H9 (cell line): ENCODE measurements around the gene GAS1. TPM values are rescaled to one million over a fixed set of nuclear protein-coding genes. Genes with fewer than 3 reads are reported as not detected.

Experiments used
- DNase-seq: peaks from one replicate; pipeline ENCODE4 v3.0.0-alpha.2; 2017
- H2AFZ ChIP-seq: one replicate; pipeline ENCODE4 v1.6.1; 2013; ENCODE audit warnings: mild to moderate bottlenecking, low read length, control low read depth, moderate library complexity
- H2AK5ac ChIP-seq: 2 replicates; pipeline ENCODE4 v1.6.1; 2013; ENCODE audit warnings: low read length, control low read depth, mixed read lengths; ENCODE audit not compliant: insufficient read length
- H2BK120ac ChIP-seq: one replicate; pipeline ENCODE4 v1.6.1; 2013; ENCODE audit warnings: low read depth, mild to moderate bottlenecking, low read length, control low read depth, inconsistent platforms; ENCODE audit not compliant: poor library complexity, severe bottlenecking
- H2BK12ac ChIP-seq: 2 replicates; pipeline ENCODE4 v1.6.1; 2013; ENCODE audit warnings: low read length, control low read depth, mixed read lengths, low read depth; ENCODE audit not compliant: insufficient read length
- H2BK15ac ChIP-seq: 2 replicates; pipeline ENCODE4 v1.6.1; 2013; ENCODE audit warnings: low read depth, low read length, control low read depth
- H2BK20ac ChIP-seq: one replicate; pipeline ENCODE4 v1.6.1; 2013; ENCODE audit warnings: low read depth, mild to moderate bottlenecking, low read length, control low read depth, inconsistent platforms; ENCODE audit not compliant: poor library complexity, severe bottlenecking
- H2BK5ac ChIP-seq: 2 replicates; pipeline ENCODE4 v1.6.1; 2013; ENCODE audit warnings: low read length, control low read depth, mixed read lengths; ENCODE audit not compliant: insufficient read length
- H3K14ac ChIP-seq: 2 replicates; pipeline ENCODE4 v1.6.1; 2013; ENCODE audit warnings: low read length, control low read depth; ENCODE audit not compliant: insufficient read depth
- H3K18ac ChIP-seq: 2 replicates; pipeline ENCODE4 v1.6.1; 2013; ENCODE audit warnings: low read depth, mild to moderate bottlenecking, mixed read lengths, low read length, control low read depth; ENCODE audit not compliant: insufficient read length
- H3K23ac ChIP-seq: 2 replicates; pipeline ENCODE4 v1.6.1; 2013; ENCODE audit warnings: low read length, control low read depth, mixed read lengths, low read depth; ENCODE audit not compliant: insufficient read length
- H3K23me2 ChIP-seq: 2 replicates; pipeline ENCODE4 v1.6.1; 2013; ENCODE audit warnings: low read depth, mild to moderate bottlenecking, mixed read lengths, low read length, control low read depth; ENCODE audit not compliant: insufficient read length, poor library complexity, severe bottlenecking
- H3K27ac ChIP-seq: 2 replicates; pipeline ENCODE4 v1.5.1; 2013; ENCODE audit warnings: low read length, control low read depth, mixed read lengths, low read depth; ENCODE audit not compliant: insufficient read length
- H3K27me3 ChIP-seq: 2 replicates; pipeline ENCODE4 v1.6.1; 2013; ENCODE audit warnings: low read length, control low read depth, inconsistent platforms; ENCODE audit not compliant: insufficient read depth
- H3K4ac ChIP-seq: 2 replicates; pipeline ENCODE4 v1.6.1; 2013; ENCODE audit warnings: low read depth, mild to moderate bottlenecking, control low read depth, inconsistent platforms, low read length, moderate library complexity
- H3K4me1 ChIP-seq: 2 replicates; pipeline ENCODE4 v1.6.1; 2013; ENCODE audit warnings: low read length, control low read depth, inconsistent platforms; ENCODE audit not compliant: insufficient read depth
- H3K4me2 ChIP-seq: 2 replicates; pipeline ENCODE4 v1.6.1; 2013; ENCODE audit warnings: low read length, control low read depth, mixed read lengths; ENCODE audit not compliant: insufficient read length, insufficient read depth
- H3K56ac ChIP-seq: 2 replicates; pipeline ENCODE4 v1.6.1; 2013; ENCODE audit warnings: low read depth, mild to moderate bottlenecking, mixed read lengths, low read length, control low read depth; ENCODE audit not compliant: insufficient read length
- H3K79me1 ChIP-seq: 2 replicates; pipeline ENCODE4 v1.6.1; 2013; ENCODE audit warnings: low read depth, mild to moderate bottlenecking, moderate library complexity, low read length, control low read depth, inconsistent platforms; ENCODE audit not compliant: insufficient read depth, poor library complexity, severe bottlenecking
- H3K79me2 ChIP-seq: 2 replicates; pipeline ENCODE4 v1.6.1; 2013; ENCODE audit warnings: low read length, control low read depth, inconsistent platforms; ENCODE audit not compliant: insufficient read depth
- H3K9ac ChIP-seq: 2 replicates; pipeline ENCODE4 v1.6.1; 2013; ENCODE audit warnings: low read length, control low read depth, mixed read lengths; ENCODE audit not compliant: insufficient read length; ENCODE audit errors: extremely low read depth
- H3K9me3 ChIP-seq: one replicate; pipeline ENCODE4 v1.6.1; 2013; ENCODE audit warnings: low read depth, low read length, inconsistent platforms; ENCODE audit not compliant: control insufficient read depth
- H3T11ph ChIP-seq: one replicate; pipeline ENCODE4 v1.6.1; 2013; ENCODE audit warnings: mild to moderate bottlenecking, low read length, control low read depth, inconsistent platforms
- H4K20me1 ChIP-seq: one replicate; pipeline ENCODE4 v1.6.1; 2013; ENCODE audit not compliant: control insufficient read depth, insufficient read length, insufficient read depth
- H4K5ac ChIP-seq: 2 replicates; pipeline ENCODE4 v1.6.1; 2013; ENCODE audit warnings: low read depth, mild to moderate bottlenecking, mixed read lengths, low read length, control low read depth; ENCODE audit not compliant: insufficient read length
- H4K8ac ChIP-seq: replicated peaks from 2 replicates; pipeline ENCODE4 v1.6.1; 2013; ENCODE audit warnings: low read length, control low read depth, mixed read lengths, low read depth; ENCODE audit not compliant: insufficient read length
- H4K91ac ChIP-seq: 2 replicates; pipeline ENCODE4 v1.6.1; 2013; ENCODE audit warnings: low read depth, mild to moderate bottlenecking, moderate library complexity, mixed read lengths, low read length, control low read depth; ENCODE audit not compliant: insufficient read length
- H3K27ac Mint-ChIP-seq, 3 experiments: 2 replicates in 2 of 3; 3 replicates in 1 of 3; pipeline ENCODE4 v1.8.0; 2020 to 2021; ENCODE audit warnings: mixed read lengths in 3 of 3, mild to moderate bottlenecking in 1 of 3, moderate library complexity in 1 of 3
- H3K27me3 Mint-ChIP-seq: 2 replicates; pipeline ENCODE4 v1.8.0; 2021; ENCODE audit warnings: low read depth, mild to moderate bottlenecking, moderate library complexity, mixed read lengths
- H3K36me3 Mint-ChIP-seq, 3 experiments: 2 replicates in 2 of 3; 3 replicates in 1 of 3; pipeline ENCODE4 v1.8.0; 2020 to 2021; ENCODE audit warnings: low read depth in 3 of 3, mixed read lengths in 3 of 3; ENCODE audit not compliant: insufficient read depth in 1 of 3
- H3K4me1 Mint-ChIP-seq, 2 experiments: 2 replicates each; pipeline ENCODE4 v1.8.0; 2020; ENCODE audit warnings: mixed read lengths in 2 of 2
- H3K4me3 Mint-ChIP-seq, 2 experiments: 2 replicates in 1 of 2; 3 replicates in 1 of 2; pipeline ENCODE4 v1.8.0; 2020 to 2021; ENCODE audit warnings: mild to moderate bottlenecking in 2 of 2, mixed read lengths in 2 of 2, moderate library complexity in 1 of 2
- H3K9me3 Mint-ChIP-seq, 2 experiments: 2 replicates in 1 of 2; 3 replicates in 1 of 2; pipeline ENCODE4 v1.8.0; 2020; ENCODE audit warnings: mild to moderate bottlenecking in 2 of 2, mixed read lengths in 2 of 2, moderate library complexity in 1 of 2
- WGBS: extraction: QIAGEN DNeasy Blood & Tissue Kit; methylation state at CpG from one replicate; pipeline ENCODE4 v1.1.7; 2013; ENCODE audit warnings: missing lambda C conversion rate, low lambda C conversion rate, mixed read lengths; ENCODE audit not compliant: insufficient read length; ENCODE audit errors: extremely low coverage; 5-methylcytosine and 5-hydroxymethylcytosine counted together
- total RNA-seq: library from RNA; stranded (reverse); gene quantifications from 2 replicates; pipeline ENCODE4 v1.2.1, GENCODE V29; 2021
- TF ChIP-seq, protein P1 (sequence below): fragments of 200-600 bp; sonication (generic); conservative IDR thresholded peaks from 3 replicates; pipeline ENCODE4 v1.8.0; 2021; ENCODE audit warnings: antibody characterized with exemption, mild to moderate bottlenecking

The GAS1 gene
- total RNA-seq, 1 experiment from 2014 or later = 2.3 TPM

DNA sequence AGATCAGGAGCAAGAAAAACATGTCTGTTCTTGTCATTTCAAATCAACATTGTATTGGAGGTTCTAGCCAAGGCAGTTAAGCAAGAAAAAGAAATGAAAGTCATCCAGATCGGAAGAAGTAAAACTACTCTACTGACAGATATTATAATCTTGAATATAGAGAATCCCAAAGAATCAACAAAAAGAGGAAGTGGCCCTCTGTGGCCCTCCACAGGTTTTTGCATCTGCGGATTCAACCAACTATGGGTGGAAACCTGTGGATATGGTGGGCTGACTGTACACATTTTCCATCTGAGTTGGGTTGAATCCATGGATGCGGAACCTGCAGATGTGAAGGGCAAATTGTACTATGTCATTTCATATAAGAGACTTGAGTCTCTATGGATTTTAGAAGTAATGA is 35.1 kb downstream of the GAS1 start:
- H3K27ac Mint-ChIP-seq = no peak overlapping the region

More for the DNA sequence above, 35.1 kb downstream of the GAS1 start:
- H3K4me2 ChIP-seq = no peak overlapping the region
- no peak for DNase-seq
- no peaks in the 10 kb centered on the region for H3K79me1 ChIP-seq
- no peak overlapping the region for H3T11ph ChIP-seq
- H3K79me2 ChIP-seq = no peaks in the 10 kb centered on the region
- H2BK12ac ChIP-seq = no peak overlapping the region
- H2BK5ac ChIP-seq = no peak overlapping the region
- no peak overlapping the region for H3K4ac ChIP-seq
- H4K20me1 ChIP-seq = no peaks in the 10 kb centered on the region
- H3K56ac ChIP-seq = no peak overlapping the region
- TF ChIP-seq, protein P1, sequence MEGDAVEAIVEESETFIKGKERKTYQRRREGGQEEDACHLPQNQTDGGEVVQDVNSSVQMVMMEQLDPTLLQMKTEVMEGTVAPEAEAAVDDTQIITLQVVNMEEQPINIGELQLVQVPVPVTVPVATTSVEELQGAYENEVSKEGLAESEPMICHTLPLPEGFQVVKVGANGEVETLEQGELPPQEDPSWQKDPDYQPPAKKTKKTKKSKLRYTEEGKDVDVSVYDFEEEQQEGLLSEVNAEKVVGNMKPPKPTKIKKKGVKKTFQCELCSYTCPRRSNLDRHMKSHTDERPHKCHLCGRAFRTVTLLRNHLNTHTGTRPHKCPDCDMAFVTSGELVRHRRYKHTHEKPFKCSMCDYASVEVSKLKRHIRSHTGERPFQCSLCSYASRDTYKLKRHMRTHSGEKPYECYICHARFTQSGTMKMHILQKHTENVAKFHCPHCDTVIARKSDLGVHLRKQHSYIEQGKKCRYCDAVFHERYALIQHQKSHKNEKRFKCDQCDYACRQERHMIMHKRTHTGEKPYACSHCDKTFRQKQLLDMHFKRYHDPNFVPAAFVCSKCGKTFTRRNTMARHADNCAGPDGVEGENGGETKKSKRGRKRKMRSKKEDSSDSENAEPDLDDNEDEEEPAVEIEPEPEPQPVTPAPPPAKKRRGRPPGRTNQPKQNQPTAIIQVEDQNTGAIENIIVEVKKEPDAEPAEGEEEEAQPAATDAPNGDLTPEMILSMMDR = no peak
- H3K4me1 ChIP-seq = no peaks in the 10 kb centered on the region
- H3K9me3 ChIP-seq = no peaks in the 10 kb centered on the region
- H3K27me3 ChIP-seq = no peaks in the 10 kb centered on the region
- H2AFZ ChIP-seq = no peak overlapping the region
- no peak overlapping the region for H2BK120ac ChIP-seq
- WGBS = no CpG with 5 or more reads among the region's 3 CpGs
- Mint-ChIP-seq H3K36me3 (peaks cover 1 to 10% (median 1%) of the 10 kb centered on the region in 3 experiments; a peak in 5 of 7 replicates), H3K4me1 (peaks cover 2 to 3% of the 10 kb centered on the region in 2 experiments; a peak in 2 of 4 replicates), H3K4me3 (no peak overlapping the region), H3K27me3 (peaks cover 3% of the 10 kb centered on the region), H3K9me3 (peaks cover 13% of the 10 kb centered on the region in 2 experiments)
- no peak overlapping the region for H4K8ac ChIP-seq
- no peak overlapping the region for H3K9ac ChIP-seq
- H3K18ac ChIP-seq = no peak overlapping the region
- H2BK15ac ChIP-seq = no peak overlapping the region
- no peaks in the 10 kb centered on the region for H3K23me2 ChIP-seq
- H4K91ac ChIP-seq = no peak overlapping the region
- no peak overlapping the region for H4K5ac ChIP-seq
- no peak overlapping the region for H3K27ac ChIP-seq
- no peak overlapping the region for H3K23ac ChIP-seq
- no peak overlapping the region for H2BK20ac ChIP-seq
- no peak overlapping the region for H2AK5ac ChIP-seq
- no peak overlapping the region for H3K14ac ChIP-seq
